ENCODE data around the gene PTAR1.
"Not testable (repeated sequence)": the region's sequence is repeated elsewhere in the genome, so short reads cannot be mapped to it uniquely, and the experiment has no call there.

Gene PTAR1

DNA sequence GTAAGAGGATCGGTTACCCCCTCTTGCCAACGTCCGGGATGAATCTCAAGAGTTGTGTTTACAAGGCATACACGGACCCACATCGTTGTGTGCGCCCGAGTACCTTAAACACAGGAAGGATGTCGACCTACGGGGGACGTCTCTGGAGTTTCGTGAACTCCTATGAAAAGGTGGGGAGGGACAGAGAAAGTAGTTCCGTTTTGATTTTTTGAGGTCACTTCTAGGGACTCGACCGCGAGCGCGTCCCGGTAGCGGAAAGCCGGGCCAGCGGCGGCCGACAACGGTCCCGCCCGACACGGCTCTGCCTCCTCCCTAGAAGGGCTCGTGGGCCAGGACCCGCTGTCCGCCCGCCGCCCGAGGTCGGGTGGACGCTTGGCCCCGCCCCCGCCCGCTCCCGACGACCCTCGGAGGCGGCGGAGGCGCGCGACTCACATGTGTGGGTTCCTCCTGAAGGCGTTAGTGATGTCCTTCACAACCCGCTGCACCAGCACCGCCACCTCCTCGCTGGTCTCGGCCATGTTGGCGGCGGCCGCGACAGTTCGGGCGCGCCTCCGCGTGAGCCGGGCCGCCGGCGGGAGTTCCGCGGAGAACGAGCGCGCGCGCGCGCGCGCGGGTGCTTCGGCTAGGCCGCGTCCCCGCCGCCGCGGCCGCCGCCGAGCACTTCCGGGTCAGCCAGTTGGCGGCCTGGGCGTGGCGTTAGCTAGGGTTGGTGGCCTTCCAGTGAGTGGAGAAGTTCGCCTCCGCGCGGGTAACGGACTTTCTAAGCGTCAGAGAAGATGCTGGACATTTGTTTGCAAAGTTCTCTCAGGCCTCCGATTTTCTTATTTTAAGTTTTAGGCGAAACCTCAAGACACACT, at the start of gene PTAR1:
Gene PTAR1, minus strand, starts transcription at position 591 of the 857 bp plus-strand sequence. Its CDS starts 73 bp downstream, at position 518.
- DNase-seq, result peak; percentile 93

GRCh38 chr9:69809304-69809863, 49.6 kb upstream of the PTAR1 start:
- no peak for DNase-seq

DNA sequence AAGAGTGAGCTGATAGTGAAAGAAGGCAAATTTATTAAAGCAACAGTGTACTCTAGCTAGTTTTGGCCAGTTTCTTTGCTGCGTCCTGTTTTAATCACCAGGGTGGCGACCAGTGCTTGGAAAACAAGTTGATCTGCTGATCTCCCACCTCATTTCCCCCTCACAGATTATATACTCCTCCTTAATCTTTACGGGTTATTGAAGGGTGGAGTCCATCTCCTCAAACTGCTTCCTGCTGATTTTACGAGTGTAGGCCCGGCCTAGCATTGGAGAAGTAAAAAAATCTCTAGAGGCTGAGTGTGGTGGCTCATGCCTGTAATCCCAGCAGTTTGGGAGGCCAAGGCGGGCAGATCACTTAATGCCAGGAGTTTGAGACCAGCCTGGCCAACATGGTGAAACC, 46.8 kb upstream of the PTAR1 start:
- no peak for DNase-seq

- peak; percentile 67 for DNase-seq
Measured at GRCh38 chr9:69805962-69806515, 46.2 kb upstream of the PTAR1 start.

GRCh38 chr9:69801989-69802388, 42.2 kb upstream of the PTAR1 start:
- DNase-seq, result no peak

DNA sequence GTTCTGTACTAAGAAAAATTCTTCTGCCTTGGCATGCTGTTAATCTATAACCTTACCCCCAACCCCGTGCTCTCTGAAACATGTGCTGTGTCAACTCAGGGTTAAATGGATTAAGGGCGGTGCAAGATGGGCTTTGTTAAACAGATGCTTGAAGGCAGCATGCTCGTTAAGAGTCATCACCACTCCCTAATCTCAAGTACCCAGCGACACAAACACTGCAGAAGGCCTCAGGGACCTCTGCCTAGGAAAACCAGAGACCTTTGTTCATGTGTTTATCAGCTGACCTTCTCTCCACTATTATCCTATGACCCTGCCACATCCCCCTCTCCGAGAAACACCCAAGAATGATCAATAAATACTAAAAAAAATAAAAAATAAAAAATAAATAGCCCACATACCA, 40.2 kb upstream of the PTAR1 start:
- DNase-seq, result not testable (repeated sequence)

DNA sequence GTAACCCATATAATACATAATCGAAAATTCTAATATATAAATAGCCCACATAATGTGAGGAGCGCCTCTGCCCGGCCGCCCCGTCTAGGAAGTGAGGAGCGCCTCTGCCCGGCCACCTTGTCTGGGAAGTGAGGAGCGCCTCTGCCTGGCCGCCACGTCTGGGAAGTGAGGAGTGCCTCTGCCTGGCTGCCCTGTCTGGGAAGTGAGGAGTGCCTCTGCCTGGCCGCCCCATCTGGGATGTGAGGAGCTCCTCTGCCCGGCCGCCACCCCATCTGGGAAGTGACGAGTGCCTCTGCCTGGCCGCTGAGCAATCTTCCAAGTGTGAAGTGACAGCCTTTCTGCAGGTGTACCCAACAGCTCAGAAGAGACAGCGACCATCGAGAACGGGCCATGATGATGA, 39.7 kb upstream of the PTAR1 start:
- not testable (repeated sequence) for DNase-seq

GRCh38 chr9:69798744-69799143, 38.9 kb upstream of the PTAR1 start:
- DNase-seq, result no peak

GRCh38 chr9:69797675-69798074, 37.9 kb upstream of the PTAR1 start:
- no peak for DNase-seq

GRCh38 chr9:69794356-69794755, 34.5 kb upstream of the PTAR1 start:
- DNase-seq, result no peak

GRCh38 chr9:69785757-69786156, 25.9 kb upstream of the PTAR1 start:
- no peak for DNase-seq

GRCh38 chr9:69773258-69773657, 13.4 kb upstream of the PTAR1 start:
- DNase-seq, result no peak

DNA sequence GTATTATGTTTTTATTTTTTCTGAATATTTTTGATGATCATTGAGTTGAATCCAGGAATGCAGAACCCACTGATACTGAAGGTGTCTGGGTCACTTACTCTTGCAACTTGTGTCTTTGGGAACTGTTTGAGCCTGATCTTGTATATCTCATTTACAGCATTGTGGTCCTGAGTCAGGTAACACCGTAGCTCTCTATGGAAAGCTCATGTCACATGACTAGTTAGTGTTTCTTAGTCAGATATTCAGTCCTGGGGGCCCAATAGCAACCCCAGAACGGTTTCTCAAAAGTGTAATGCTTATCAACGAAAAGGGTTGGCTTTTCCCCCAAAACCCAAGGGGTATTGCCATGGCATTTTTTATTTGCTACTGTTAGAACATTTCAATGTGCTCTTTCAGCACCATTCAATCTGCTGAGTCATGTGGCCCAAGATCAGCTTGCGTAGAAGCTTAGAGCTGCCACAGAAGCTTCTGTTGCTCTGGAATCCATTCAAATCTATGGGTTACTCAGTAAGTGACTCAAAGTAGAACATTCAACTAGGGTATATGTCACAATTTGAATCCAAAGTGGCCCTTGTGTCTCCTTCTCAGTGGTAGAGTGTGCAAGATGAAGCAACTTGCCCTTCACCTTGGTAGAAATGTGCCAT, 12.1 kb upstream of the PTAR1 start:
- no peak for DNase-seq

GRCh38 chr9:69768716-69769115, 8.9 kb upstream of the PTAR1 start:
- no peak for DNase-seq

- DNase-seq, result no peak
Measured at GRCh38 chr9:69768101-69768500, 8.3 kb upstream of the PTAR1 start.

GRCh38 chr9:69763862-69764261, 4.1 kb upstream of the PTAR1 start:
- DNase-seq, result not testable (repeated sequence)

GRCh38 chr9:69762527-69762926, 2.7 kb upstream of the PTAR1 start:
- DNase-seq, result no peak

- DNase-seq, result peak; percentile 8
Measured at GRCh38 chr9:69760278-69760610, 433 bp upstream of the PTAR1 start.

DNA sequence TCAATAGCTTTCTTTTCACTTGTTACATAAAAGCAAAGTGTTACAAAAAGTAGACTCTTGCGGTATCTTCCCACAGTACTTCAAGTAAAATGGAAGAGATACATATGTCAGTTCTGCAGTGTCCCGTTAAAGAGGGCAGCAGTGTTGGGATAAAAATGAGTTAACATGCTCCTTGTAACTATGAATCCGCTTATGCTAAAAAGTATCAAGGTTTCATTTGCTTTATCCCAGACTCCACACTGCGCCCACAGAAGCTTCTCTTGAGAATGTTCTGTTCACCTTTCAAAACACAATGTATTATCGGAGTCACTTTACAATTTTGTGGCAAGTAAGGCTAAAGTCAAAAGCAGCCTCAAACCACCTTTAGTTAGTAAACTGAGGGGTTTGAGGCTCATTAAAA, 790 bp downstream of the PTAR1 start:
- DNase-seq, result no peak

DNA sequence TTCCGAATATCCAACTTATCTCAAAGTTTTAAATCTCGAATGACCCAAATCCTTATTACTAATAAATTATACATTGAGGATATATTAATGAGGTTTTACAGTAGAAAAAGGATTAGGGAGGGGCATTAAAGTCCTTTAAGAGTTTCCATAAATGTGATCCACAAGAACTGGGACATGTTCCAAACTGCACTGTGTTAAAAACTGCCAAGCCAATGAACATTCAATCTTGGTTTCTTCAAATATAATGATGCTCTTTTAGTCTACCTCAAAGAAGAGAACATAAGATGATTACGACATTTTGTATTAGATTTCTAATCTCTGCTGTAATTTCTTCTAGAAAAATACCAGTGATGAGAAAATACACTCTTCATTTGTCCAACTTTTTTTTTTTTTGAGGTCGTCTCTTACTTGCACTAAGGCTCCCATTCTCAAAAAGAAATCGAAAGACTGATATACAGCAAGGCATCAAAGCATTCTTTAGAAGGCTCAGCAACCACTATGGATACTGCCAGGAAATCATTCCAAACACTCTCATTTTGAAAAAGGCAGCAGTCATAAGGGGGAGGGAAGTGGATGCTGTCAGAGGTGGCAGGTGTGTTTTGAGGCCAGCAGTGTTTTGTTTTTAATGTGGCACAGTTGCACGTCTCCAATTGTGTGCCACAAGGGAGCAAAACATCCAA, 1.7 kb downstream of the PTAR1 start:
- DNase-seq, result no peak

DNA sequence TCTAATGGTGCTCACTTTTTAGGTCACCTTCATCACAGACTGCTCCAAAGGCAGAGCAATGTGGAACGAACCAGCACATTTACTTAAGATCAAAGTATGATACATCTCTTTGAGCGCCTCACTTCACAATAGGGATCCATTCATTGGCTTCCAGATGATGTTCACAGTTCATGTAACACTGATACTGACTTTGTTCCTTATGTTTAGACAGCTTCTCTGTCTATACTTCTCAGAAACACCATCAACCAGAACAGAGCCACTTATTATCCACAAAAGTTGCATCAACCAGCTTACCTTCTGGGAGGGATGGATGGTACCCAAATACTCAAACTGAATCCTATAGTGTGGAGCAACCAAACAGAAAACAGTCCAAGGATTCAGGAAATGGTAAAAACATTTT, 4.6 kb downstream of the PTAR1 start:
- no peak for DNase-seq

DNA sequence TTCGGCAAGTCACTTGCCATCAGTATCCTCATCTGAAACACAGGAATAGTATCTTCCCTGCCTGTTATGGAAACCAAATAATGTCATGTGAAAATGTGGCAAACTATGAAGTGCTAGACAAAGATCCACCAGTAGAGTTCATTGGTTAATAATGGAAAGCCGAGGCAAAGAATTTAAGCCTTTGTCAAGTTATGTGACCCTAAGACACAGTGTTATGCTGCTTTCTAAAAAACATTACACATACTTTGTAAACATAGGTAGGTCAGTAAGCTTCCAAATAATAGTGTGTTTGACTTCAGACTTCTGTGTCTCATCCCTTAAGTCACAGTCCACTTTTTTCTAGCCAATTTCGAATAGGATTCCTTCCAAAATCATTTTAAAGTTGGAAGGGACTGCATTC, 6.0 kb downstream of the PTAR1 start:
- no peak for DNase-seq

DNA sequence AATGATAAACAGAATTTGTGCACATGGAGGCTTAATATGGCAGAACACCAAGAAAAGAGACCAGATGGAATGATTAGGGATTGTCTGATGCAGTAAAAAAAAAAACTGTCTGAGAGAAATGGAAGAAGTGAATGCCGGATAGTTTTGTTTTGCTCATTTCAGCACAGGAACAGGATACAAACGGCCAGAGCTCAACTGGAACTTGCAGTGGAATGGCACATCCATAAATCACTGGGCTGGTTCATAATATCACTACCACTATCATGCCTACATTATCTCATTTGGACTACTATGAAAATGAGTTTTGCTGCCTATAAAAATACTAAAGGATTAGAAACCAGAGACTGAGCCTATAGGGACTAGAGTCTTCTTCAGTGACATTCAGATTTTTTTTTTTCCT, 9.7 kb downstream of the PTAR1 start:
- no peak for DNase-seq

All from RPMI8226 (cell line).